A172 (cell line): ENCODE measurements around the gene MGAT5. TPM values are rescaled to one million over a fixed set of nuclear protein-coding genes. Genes with fewer than 3 reads are reported as not detected.

Experiments used
- DNase-seq: peaks from one replicate; pipeline ENCODE4 v3.0.0-alpha.2; 2015; ENCODE audit warnings: low spot score
- total RNA-seq: library from RNA; depleted of rRNA; stranded (reverse); fragments of >200 nt; shearing (Covaris generic); gene quantifications from 2 replicates; pipeline ENCODE4 v1.2.3, GENCODE V29; 2014

Gene MGAT5
- total RNA-seq, 1 experiment from 2014 or later: 31.8 TPM

GRCh38 chr2:134367213-134367612 is 113.3 kb downstream of the MGAT5 start:
- DNase-seq: no peak

DNA sequence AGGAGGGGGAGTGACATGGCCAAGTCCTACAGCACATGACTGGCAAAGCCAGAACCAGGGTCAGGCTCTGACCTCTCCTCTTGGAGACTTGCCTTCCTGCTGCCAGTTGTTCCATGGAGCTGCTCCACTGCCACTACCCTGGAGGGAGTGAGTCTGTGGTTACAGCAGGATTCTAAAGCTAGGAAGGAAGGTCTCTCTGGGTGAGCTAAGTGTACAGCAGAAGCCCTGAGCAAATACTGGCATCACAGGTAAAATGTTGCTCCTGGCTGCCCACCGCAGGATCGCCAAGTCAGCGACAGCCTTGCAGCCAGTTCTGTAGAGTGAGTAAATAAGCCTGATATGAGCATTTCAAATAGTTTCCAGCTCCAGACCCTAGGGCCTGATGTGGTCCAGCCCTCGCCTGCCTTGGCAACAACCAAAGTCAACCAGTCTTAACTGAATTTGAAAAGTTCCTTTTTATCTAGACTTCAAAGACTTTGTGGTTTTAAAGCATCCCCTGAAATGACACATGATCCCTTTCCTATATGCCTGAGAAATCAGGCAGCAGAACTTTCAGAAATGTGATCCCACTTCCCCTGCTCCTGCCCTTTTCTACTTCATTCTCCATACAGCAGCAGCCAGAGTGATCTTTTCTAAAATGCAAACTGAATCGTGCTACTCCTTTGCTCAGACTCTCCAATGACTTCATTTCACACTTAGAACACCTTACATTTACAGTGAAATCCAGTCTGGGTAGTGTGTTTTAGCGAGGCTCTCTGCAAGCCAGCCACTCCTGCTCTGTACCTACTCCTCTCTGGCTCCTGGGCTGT is 114.3 kb downstream of the MGAT5 start:
- DNase-seq: peak; percentile 13

DNA sequence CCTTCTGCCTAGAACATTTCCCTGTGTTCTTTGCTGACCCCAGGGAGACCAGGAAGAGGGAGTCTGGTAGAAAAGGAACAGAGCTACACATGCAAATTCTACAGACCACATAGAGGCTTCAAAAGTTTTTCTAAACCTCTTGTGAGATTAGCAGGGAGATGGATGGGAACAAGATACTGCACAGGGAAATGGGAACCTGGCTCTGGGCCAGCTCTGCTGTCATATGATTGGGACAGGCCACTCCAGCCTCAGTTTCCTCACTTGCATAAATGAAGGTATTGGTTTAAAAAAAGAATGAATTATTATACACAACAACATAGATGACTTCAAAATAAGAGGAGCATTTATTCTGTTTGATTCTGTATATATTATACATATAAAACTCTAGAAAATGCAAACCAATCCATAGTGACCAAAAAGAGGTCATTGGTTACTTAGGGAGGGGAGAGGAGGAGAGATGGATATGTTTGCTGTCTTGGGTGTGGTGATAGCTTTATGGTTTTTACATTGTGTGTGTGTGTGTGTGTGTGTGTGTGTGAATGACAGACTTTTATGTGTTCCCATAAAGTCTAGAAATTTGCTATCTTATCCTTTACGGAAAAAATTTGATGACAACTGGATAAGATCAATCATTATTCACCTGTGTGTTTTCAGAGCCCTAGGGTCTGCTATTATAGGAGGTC is 115.5 kb downstream of the MGAT5 start:
- DNase-seq: no peak

- DNase-seq: no peak
These were observed 117.0 kb downstream of the MGAT5 start for GRCh38 chr2:134370655-134371445.

GRCh38 chr2:134372141-134372540 is 118.3 kb downstream of the MGAT5 start:
- peak; percentile 71 for DNase-seq

DNA sequence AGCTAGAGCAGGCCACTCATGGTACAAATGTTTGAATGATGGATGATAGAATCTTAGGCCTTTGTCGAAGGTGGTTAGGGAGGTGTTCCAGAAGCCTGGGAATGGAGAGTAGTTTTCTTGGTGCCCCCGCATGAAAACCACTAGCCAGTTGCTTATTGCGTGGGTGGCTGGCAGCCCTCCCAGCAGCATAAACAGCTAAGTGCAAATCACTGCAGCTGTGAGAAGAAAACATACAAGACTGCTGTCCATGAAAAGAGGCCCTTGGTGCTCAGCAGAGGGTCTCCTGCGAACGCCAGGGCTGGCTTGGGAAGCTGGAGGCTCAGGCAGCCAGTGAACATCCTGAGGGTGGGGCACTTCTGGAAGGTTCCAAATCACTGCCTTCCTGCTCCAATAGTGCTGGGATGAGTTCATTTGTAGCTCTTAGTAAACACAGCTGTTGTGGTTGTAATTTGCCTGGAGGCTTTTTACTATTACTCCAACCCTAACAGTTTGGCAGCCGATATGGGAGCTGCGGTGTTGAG is 118.8 kb downstream of the MGAT5 start:
- DNase-seq: peak; percentile 70

GRCh38 chr2:134375935-134376334 is 122.1 kb downstream of the MGAT5 start:
- peak; percentile 36 for DNase-seq

- DNase-seq: no peak
These were observed 123.9 kb downstream of the MGAT5 start for GRCh38 chr2:134377730-134378129.

DNA sequence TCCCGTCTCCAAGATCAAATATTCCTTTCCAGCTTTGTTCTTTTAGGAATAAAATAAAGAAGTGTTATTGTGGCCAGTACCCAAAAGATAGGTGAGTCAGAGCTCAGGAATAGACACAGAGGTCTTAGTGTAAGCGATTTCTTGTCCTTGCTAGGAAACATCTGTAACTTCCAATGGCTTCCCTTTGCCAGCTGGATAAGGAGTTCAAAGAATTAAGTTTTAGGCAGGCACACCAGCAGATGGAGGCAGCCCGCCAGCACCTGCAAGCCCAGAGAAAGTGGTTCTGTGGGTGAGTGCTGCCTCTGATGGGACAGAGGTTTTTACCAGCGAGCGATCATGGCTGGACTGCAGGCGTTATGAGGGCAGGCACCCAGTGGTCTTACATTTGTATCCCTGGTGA is 125.4 kb downstream of the MGAT5 start:
- DNase-seq: no peak

DNA sequence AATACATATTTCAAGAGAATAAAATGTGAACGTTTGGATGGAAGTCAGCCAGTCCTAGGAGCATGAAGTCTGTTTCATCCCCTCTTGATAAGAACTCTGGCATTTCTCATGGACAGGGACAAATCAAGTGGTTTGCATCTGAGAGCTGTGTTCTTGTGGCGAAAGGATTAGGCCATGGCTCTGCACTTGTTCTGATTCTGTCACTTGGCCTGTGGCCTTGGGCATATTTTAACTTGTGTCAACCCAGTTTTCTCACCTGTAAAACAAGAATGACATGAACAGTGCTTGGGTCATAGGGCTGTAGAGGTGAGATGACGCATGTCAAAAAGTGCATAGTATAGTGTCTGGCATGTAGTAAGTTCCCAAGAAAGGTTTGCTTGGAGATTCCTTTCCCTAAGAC is 125.8 kb downstream of the MGAT5 start:
- no peak for DNase-seq

DNA sequence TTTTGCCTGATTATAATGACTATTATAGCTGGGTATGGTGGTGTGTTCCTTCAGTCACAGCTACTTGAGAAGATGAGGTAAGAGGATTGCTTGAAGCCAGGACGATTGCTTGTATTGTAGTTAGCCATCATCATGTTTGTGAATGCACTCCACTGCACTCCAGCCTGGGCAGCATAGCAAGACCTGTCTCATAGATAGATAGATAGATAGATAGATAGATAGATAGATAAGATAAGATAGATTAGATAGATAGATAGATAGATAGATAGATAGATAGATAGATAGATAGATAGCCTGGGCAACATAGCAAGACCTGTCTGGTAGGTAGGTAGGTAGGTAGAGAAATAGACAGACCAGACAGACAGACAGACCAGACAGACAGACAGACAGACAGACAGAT is 127.3 kb downstream of the MGAT5 start:
- DNase-seq: no peak

DNA sequence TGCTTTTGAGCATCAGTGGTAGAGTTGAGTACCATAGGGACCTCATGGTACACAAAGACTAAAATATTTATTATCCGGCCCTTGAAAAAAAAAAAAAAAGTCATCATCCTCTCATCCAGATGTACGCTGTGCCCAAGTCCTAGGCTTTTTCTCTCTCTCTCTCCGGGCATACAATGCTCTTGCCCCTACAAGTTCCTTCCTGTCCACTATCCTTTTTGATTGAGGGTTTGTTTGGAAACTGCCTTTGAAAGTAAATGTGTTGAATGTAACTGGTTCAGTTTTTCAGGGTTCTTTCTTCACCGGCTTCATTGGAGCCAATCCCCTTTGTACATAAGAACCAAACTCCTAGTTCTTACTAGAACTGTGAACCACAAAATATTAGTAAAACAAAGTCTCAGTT is 130.3 kb downstream of the MGAT5 start:
- DNase-seq: no peak

DNA sequence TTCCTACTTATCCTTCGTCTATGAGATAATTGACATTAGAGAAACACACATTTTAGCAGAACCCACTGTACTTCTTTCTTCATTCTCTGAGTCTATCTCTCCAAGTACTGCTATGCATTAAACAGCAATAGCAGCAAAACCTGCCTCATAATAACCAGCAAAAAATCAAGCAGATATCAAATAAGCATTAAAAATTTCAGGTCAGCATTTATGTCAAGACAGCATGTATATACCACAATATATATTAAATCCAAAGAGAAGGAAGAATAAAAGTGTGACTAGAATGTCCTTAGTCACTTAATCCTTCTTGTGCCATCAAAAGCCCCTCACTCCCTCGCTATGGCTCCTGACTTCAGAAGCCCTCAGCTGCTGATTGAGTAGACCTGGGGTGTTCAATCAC is 131.3 kb downstream of the MGAT5 start:
- no peak for DNase-seq

DNA sequence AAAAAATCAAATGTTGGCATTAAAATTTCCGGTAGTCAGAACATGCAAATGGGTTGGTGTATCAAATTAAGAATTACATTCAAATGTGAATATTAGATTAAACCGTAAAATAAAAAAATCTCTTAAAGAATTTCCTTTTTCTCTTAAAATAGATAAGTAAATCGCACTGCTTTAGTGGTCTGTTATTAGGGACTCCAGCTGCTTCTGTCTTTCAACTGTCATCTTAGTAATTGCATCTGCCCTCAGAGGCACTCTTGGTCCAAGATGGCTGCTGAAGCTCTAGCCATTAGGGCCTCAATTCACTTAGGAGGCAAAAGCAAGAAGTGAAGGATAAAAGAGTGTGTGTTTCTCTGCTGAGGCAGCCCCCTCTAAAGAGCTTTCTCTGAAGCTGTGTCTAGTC is 132.4 kb downstream of the MGAT5 start:
- DNase-seq: no peak

DNA sequence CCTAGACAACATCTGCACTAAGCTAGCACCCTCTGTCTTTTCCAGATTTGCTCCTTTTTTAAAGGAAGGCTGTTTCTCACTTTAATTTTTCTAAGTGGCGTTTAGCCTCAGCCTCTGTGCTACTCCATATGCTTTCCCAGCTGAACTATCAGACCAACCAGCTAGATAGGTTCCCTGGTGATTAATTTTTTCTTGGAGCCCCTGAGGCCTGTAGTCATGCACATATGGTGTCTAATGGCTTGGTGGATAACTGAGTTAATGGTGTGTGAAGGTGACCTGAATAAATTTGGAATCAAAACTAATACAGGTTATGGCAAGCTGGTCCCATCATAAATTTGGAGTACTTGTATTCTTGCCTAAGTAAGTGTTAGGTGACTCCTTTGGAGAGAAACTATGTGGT is 135.5 kb downstream of the MGAT5 start:
- DNase-seq: no peak

DNA sequence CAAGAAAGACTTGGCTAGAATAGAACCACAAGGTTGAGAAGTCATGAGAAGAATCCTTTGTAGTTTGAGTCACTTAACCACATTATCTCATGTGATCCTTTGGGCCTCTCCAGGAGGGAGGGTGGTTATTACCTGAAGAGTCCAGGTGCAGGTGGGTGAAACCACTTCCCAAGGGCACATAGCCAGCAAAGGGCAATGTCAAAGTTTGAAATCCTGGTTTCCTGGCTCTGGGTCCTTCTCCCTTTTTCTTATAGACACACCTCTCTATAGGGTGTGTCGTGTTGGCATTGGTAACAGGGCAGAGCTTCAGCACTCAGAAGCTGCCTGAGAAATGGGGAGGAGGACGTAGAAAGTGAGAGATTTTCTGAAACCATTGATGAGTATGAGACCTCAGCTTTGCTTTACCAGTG is 137.9 kb downstream of the MGAT5 start:
- peak; percentile 57 for DNase-seq

GRCh38 chr2:134392442-134393074 is 138.7 kb downstream of the MGAT5 start:
- no peak for DNase-seq

DNA sequence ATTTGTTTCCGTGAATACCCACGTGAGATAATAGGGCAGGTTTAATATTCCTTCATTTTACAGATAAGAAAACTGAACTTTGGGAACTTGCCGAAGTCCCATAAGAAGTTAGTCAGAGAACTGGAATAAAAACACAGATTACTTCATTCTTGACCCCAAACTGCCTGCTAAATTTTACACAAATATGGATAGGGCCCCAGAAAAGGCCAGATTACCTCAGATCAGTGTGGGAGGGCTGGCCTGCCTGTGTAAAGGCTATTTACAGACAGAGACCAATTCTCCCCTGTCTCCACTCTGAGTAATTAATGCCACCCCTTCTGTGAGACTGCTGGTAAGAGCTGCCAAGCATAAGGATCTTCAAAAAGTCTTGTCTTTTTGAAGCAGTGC is 139.2 kb downstream of the MGAT5 start:
- no peak for DNase-seq

DNA sequence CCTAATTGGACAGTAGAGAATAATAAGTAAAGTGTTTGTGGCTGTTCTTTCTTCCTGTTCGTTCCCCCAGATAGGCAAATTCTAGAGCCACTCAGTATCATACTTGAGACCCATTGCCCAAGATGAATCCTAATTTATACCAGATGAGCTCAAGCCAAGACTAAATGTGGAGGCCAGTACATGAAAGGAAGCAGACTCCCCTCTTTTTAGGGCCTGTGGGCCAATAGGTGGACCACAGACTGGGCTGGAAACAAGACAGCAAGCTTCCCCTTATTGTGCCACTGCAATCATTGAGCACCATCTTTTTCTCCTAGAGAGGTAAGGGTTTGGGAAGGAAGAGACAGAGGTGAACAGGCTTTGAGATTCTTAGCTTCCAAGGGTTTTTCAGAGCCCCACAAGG is 141.9 kb downstream of the MGAT5 start:
- DNase-seq: no peak

DNA sequence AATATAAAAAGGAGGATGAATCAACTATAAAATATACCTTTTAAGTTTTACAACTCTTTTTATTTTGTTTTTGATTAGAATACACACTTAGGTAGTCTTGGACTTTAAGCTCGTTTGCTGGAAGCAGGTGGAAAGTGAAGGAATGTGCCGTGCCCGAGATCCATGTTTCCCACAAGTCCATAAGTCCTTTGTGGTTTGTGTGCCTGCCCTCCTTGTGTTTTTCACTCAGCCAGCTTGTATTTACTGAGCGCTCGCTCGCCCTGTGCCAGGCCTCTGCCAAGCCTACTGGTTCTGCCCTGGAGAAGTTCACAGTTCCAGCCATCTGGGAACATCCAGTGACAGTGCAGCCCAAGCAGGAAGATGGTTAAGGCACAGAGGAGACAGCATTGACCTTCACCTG is 142.6 kb downstream of the MGAT5 start:
- DNase-seq: no peak

GRCh38 chr2:134397146-134397896 is 143.4 kb downstream of the MGAT5 start:
- DNase-seq: no peak
